GM12891 (cell line): ENCODE measurements around the gene OTOA.
"Not testable (repeated sequence)": the region's sequence is repeated elsewhere in the genome, so short reads cannot be mapped to it uniquely, and the experiment has no call there.

ENCODE experiments used
- POLR2A ChIP-seq: IDR thresholded peaks from 2 replicates; pipeline ENCODE4 v1.6.1; 2011; ENCODE audit warnings: low read depth, low read length, control low read depth
- TAF1 ChIP-seq: IDR thresholded peaks from 2 replicates; pipeline ENCODE4 v1.6.1; 2011; ENCODE audit warnings: low read depth, low read length, control low read depth

- not testable (repeated sequence) for TF ChIP-seq POLR2A, TAF1
These were observed 126.7 kb downstream of the OTOA start for GRCh38 chr16:21790506-21790905.
